Transverse colon (tissue), 3 donors: ENCODE measurements around the gene FBXO41.

Experiments
- POLR2A ChIP-seq: fragments of 450-650 bp; IDR thresholded peaks from one replicate; pipeline ENCODE4 v1.6.1; 2016; ENCODE audit warnings: antibody characterized with exemption, mild to moderate bottlenecking, moderate library complexity
- TF ChIP-seq, protein P1 (sequence below), 5 experiments: fragments of 200-600 bp in 3 of 5; fragments of 450-650 bp in 2 of 5; sonication (generic) in 3 of 5; IDR thresholded peaks; 1 replicate in 2 of 5; 2 replicates in 3 of 5; pipeline ENCODE4 v1.5.1; 2016 to 2017; ENCODE audit warnings: antibody characterized with exemption in 5 of 5, inconsistent platforms in 3 of 5, mild to moderate bottlenecking in 2 of 5, moderate library complexity in 1 of 5

DNA sequence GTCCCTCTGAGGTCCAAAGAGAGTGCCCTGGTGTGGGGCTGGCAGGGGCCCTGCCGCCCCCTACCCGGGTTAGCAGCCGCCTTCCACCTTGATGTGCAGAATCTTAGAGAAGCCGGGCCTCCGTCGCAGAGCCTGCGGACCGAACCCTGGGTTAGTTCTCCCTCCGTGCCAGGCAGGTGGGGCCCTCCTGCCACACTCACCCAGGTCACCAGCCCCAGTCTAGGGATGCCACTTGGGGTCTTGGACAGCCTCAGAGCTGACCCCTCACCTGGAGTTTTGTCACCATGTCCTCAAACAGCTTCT lies 25.4 kb downstream of the FBXO41 start:
- TF ChIP-seq POLR2A, result no peak
- TF ChIP-seq, protein P1, sequence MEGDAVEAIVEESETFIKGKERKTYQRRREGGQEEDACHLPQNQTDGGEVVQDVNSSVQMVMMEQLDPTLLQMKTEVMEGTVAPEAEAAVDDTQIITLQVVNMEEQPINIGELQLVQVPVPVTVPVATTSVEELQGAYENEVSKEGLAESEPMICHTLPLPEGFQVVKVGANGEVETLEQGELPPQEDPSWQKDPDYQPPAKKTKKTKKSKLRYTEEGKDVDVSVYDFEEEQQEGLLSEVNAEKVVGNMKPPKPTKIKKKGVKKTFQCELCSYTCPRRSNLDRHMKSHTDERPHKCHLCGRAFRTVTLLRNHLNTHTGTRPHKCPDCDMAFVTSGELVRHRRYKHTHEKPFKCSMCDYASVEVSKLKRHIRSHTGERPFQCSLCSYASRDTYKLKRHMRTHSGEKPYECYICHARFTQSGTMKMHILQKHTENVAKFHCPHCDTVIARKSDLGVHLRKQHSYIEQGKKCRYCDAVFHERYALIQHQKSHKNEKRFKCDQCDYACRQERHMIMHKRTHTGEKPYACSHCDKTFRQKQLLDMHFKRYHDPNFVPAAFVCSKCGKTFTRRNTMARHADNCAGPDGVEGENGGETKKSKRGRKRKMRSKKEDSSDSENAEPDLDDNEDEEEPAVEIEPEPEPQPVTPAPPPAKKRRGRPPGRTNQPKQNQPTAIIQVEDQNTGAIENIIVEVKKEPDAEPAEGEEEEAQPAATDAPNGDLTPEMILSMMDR (IDR thresholded peaks at IDR 0.05), result no peak
